Liver (tissue), 9 donors: ENCODE measurements around the gene ELAVL2. TPM values are rescaled to one million over a fixed set of nuclear protein-coding genes. Genes with fewer than 3 reads are reported as not detected.

Experiments
- DNase-seq: peaks from one replicate; pipeline ENCODE4 v3.0.0-alpha.2; 2017; ENCODE audit warnings: low spot score
- H3K27ac ChIP-seq, 2 donors: one replicate each; pipeline ENCODE4 v1.7.0; 2013; ENCODE audit warnings: inconsistent platforms in 2 of 2, low read length in 2 of 2, control low read depth in 1 of 2, low read depth in 1 of 2, mild to moderate bottlenecking in 1 of 2
- H3K27me3 ChIP-seq, 4 donors: one replicate each; pipeline versions ENCODE4 v1.6.1 to v1.7.0; 2013; ENCODE audit warnings: low read length in 3 of 4, inconsistent platforms in 1 of 4, mild to moderate bottlenecking in 1 of 4, moderate library complexity in 1 of 4; ENCODE audit not compliant: control insufficient read depth in 4 of 4, insufficient read depth in 4 of 4
- H3K36me3 ChIP-seq, 4 donors: one replicate each; pipeline versions ENCODE4 v1.6.1 to v1.7.0; 2013; ENCODE audit warnings: low read length in 3 of 4, mild to moderate bottlenecking in 3 of 4, low read depth in 1 of 4, moderate library complexity in 1 of 4; ENCODE audit not compliant: control insufficient read depth in 4 of 4, insufficient read depth in 3 of 4
- H3K4me1 ChIP-seq, 4 donors: one replicate each; pipeline versions ENCODE4 v1.6.1 to v1.7.0; 2013; ENCODE audit warnings: low read length in 3 of 4, mild to moderate bottlenecking in 3 of 4, moderate library complexity in 1 of 4; ENCODE audit not compliant: control insufficient read depth in 4 of 4, insufficient read depth in 4 of 4
- H3K4me3 ChIP-seq, 3 donors: one replicate each; pipeline versions ENCODE4 v1.6.1 to v1.7.0; 2013; ENCODE audit warnings: low read length in 3 of 3, control low read depth in 1 of 3, low read depth in 1 of 3, mild to moderate bottlenecking in 1 of 3
- H3K9ac ChIP-seq, 2 donors: one replicate each; pipeline ENCODE4 v1.7.0; 2013; ENCODE audit warnings: low read length in 2 of 2, mild to moderate bottlenecking in 2 of 2, moderate library complexity in 2 of 2, control low read depth in 1 of 2, low read depth in 1 of 2
- H3K9me3 ChIP-seq, 4 donors: one replicate each; pipeline versions ENCODE4 v1.6.1 to v1.7.0; 2013; ENCODE audit warnings: low read length in 3 of 4; ENCODE audit not compliant: control insufficient read depth in 4 of 4
- FOXA1 ChIP-seq: IDR thresholded peaks from 2 replicates; pipeline ENCODE4 v1.6.1; 2016; ENCODE audit warnings: antibody characterized with exemption
- GABPA ChIP-seq, 2 donors: IDR thresholded peaks in 1 of 2; conservative IDR thresholded peaks in 1 of 2; 2 replicates each; pipeline ENCODE4 v1.6.1; 2016; ENCODE audit warnings: antibody characterized with exemption in 2 of 2, mild to moderate bottlenecking in 1 of 2, moderate library complexity in 1 of 2
- JUND ChIP-seq, 2 donors: IDR thresholded peaks; 2 replicates each; pipeline ENCODE4 v1.6.1; 2016; ENCODE audit warnings: antibody characterized with exemption in 2 of 2
- NR2F2 ChIP-seq: IDR thresholded peaks from 2 replicates; pipeline ENCODE4 v1.6.1; 2016; ENCODE audit warnings: antibody characterized with exemption
- RAD21 ChIP-seq, 2 donors: IDR thresholded peaks; 2 replicates each; pipeline ENCODE4 v1.6.1; 2016; ENCODE audit warnings: antibody characterized with exemption in 2 of 2, mild to moderate bottlenecking in 2 of 2
- RXRA ChIP-seq, 2 donors: IDR thresholded peaks; 2 replicates each; pipeline ENCODE4 v1.6.1; 2017 to 2018; ENCODE audit warnings: antibody characterized with exemption in 2 of 2, mild to moderate bottlenecking in 1 of 2
- SP1 ChIP-seq: IDR thresholded peaks from 2 replicates; pipeline ENCODE4 v1.6.1; 2018; ENCODE audit warnings: antibody characterized with exemption, mild to moderate bottlenecking
- TAF1 ChIP-seq: conservative IDR thresholded peaks from 2 replicates; pipeline ENCODE4 v1.6.1; 2016; ENCODE audit warnings: antibody characterized with exemption, mild to moderate bottlenecking
- YY1 ChIP-seq: IDR thresholded peaks from 2 replicates; pipeline ENCODE4 v1.6.1; 2016; ENCODE audit warnings: antibody characterized with exemption, mild to moderate bottlenecking
- WGBS: extraction: QIAGEN DNeasy Blood & Tissue Kit; methylation state at CpG from one replicate; pipeline ENCODE4 v1.1.7; 2013; 5-methylcytosine and 5-hydroxymethylcytosine counted together
- polyA plus RNA-seq, 2 donors: library from polyadenylated mRNA; stranded (reverse) in 1 of 2; unstranded in 1 of 2; fragments of 200-250 nt in 1 of 2; fragments of >200 nt in 1 of 2; fragmentation: Nextera tagmentation in 1 of 2; extraction: Ambion mirVana in 1 of 2; gene quantifications; one replicate each; pipeline versions ENCODE4 v1.2.1 to v1.2.3, GENCODE V29; 2013 to 2015
- total RNA-seq, 2 donors: library from RNA; depleted of rRNA; stranded (reverse); fragments of >200 nt; gene quantifications; one replicate each; pipeline ENCODE4 v1.2.3, GENCODE V29; 2014
- TF ChIP-seq, protein P1 (sequence below): fragments of 150-350 bp; IDR thresholded peaks from 2 replicates; pipeline ENCODE4 v1.5.1; 2017; ENCODE audit warnings: improper control_type of control experiment, low read depth, low read length; ENCODE audit not compliant: missing input control
- TF ChIP-seq, protein P2 (sequence below): IDR thresholded peaks from 2 replicates; pipeline ENCODE4 v1.6.1; 2016; ENCODE audit warnings: antibody characterized with exemption, mild to moderate bottlenecking
- TF ChIP-seq, protein P3 (sequence below): IDR thresholded peaks from 2 replicates; pipeline ENCODE4 v1.6.1; 2016; ENCODE audit warnings: antibody characterized with exemption
- TF ChIP-seq, protein P4 (sequence below): IDR thresholded peaks from 2 replicates; pipeline ENCODE4 v1.6.1; 2016; ENCODE audit warnings: antibody characterized with exemption
- TF ChIP-seq, protein P5 (sequence below): IDR thresholded peaks from 2 replicates; pipeline ENCODE4 v1.6.1; 2016; ENCODE audit warnings: antibody characterized with exemption
- donor health status: healthy.
- donor health status: healthy.
- donor health status: healthy.
- donor health status: healthy.
- donor health status: healthy.

Gene ELAVL2
- total and polyA plus RNA-seq, 4 donors = 0.19 TPM; not detected in 3

DNA sequence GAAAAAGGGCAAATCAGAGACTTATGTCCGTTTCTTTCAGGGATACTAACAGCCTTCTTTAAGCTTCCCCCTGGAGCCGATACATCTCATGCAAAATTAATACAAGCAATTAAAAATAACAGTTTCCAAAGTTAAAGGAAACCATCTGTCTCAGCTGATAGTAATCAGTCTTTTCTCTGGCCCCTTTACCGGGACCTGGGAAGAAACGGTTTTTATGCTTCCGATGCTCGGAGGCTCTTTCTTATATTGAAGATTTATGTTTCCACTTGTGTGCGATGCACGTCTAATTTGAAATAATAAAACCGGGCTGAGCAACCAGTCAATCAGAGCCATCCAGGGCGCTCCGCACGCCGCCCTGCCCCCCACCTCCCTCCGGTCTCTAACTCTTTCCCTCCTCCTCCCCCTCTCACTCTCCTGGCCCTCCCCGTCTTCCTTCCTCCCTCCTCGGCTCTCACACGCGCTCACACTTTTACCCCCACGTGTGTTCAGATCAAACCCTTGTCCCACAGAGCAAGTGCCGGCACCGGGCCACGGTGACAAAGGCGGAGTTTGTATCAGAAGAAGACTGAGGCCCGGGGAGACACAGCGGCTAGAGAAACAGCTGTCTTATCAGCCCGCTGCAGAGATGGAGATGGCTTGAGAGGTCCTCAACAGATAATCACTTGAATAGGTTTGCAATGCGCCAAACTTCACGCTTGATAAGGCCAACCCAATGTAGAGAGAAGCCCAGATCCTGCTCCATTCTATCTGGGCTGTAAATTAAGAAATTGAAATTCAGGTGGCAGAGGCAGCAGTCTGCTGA is 5.1 kb upstream of the ELAVL2 start (continued):
- TF ChIP-seq, protein P1, sequence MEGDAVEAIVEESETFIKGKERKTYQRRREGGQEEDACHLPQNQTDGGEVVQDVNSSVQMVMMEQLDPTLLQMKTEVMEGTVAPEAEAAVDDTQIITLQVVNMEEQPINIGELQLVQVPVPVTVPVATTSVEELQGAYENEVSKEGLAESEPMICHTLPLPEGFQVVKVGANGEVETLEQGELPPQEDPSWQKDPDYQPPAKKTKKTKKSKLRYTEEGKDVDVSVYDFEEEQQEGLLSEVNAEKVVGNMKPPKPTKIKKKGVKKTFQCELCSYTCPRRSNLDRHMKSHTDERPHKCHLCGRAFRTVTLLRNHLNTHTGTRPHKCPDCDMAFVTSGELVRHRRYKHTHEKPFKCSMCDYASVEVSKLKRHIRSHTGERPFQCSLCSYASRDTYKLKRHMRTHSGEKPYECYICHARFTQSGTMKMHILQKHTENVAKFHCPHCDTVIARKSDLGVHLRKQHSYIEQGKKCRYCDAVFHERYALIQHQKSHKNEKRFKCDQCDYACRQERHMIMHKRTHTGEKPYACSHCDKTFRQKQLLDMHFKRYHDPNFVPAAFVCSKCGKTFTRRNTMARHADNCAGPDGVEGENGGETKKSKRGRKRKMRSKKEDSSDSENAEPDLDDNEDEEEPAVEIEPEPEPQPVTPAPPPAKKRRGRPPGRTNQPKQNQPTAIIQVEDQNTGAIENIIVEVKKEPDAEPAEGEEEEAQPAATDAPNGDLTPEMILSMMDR = no peak
- TF ChIP-seq JUND (IDR thresholded peaks at IDR 0.05) (no peak), NR2F2 (no peak), RAD21 (IDR thresholded peaks at IDR 0.05) (no peak), YY1 (no peak)

DNA sequence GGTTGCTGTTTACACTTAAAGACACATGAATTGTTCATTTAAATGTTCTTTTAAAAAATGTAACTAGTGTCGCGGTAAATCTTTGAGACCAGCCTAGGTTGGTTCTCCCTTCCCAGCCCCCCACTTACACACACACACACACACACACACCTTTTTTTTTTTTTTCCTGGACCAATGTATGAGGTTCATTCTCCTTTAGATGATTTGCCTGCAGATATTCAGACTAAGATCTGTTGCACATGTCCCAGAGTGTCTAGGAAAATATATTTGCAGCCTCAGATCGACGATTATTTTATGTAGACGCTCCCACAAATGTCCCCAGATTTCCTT is 4.4 kb upstream of the ELAVL2 start:
- H3K27ac ChIP-seq = no peak overlapping the region
- TF ChIP-seq, protein P1 = no peak
- no peak for TF ChIP-seq RXRA (IDR thresholded peaks at IDR 0.05)
- TF ChIP-seq, protein P2, sequence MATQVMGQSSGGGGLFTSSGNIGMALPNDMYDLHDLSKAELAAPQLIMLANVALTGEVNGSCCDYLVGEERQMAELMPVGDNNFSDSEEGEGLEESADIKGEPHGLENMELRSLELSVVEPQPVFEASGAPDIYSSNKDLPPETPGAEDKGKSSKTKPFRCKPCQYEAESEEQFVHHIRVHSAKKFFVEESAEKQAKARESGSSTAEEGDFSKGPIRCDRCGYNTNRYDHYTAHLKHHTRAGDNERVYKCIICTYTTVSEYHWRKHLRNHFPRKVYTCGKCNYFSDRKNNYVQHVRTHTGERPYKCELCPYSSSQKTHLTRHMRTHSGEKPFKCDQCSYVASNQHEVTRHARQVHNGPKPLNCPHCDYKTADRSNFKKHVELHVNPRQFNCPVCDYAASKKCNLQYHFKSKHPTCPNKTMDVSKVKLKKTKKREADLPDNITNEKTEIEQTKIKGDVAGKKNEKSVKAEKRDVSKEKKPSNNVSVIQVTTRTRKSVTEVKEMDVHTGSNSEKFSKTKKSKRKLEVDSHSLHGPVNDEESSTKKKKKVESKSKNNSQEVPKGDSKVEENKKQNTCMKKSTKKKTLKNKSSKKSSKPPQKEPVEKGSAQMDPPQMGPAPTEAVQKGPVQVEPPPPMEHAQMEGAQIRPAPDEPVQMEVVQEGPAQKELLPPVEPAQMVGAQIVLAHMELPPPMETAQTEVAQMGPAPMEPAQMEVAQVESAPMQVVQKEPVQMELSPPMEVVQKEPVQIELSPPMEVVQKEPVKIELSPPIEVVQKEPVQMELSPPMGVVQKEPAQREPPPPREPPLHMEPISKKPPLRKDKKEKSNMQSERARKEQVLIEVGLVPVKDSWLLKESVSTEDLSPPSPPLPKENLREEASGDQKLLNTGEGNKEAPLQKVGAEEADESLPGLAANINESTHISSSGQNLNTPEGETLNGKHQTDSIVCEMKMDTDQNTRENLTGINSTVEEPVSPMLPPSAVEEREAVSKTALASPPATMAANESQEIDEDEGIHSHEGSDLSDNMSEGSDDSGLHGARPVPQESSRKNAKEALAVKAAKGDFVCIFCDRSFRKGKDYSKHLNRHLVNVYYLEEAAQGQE = no peak
- no peak for TF ChIP-seq NR2F2
- TF ChIP-seq TAF1 = no peak
- TF ChIP-seq, protein P3, sequence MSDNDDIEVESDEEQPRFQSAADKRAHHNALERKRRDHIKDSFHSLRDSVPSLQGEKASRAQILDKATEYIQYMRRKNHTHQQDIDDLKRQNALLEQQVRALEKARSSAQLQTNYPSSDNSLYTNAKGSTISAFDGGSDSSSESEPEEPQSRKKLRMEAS = no peak
- no peak for TF ChIP-seq RAD21 (IDR thresholded peaks at IDR 0.05)
- TF ChIP-seq, protein P4, sequence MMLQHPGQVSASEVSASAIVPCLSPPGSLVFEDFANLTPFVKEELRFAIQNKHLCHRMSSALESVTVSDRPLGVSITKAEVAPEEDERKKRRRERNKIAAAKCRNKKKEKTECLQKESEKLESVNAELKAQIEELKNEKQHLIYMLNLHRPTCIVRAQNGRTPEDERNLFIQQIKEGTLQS = no peak
- TF ChIP-seq GABPA (IDR thresholded peaks at IDR 0.05 in 1 of 2, conservative IDR thresholded peaks at IDR 0.05 in 1 of 2) = no peak
- TF ChIP-seq, protein P5, sequence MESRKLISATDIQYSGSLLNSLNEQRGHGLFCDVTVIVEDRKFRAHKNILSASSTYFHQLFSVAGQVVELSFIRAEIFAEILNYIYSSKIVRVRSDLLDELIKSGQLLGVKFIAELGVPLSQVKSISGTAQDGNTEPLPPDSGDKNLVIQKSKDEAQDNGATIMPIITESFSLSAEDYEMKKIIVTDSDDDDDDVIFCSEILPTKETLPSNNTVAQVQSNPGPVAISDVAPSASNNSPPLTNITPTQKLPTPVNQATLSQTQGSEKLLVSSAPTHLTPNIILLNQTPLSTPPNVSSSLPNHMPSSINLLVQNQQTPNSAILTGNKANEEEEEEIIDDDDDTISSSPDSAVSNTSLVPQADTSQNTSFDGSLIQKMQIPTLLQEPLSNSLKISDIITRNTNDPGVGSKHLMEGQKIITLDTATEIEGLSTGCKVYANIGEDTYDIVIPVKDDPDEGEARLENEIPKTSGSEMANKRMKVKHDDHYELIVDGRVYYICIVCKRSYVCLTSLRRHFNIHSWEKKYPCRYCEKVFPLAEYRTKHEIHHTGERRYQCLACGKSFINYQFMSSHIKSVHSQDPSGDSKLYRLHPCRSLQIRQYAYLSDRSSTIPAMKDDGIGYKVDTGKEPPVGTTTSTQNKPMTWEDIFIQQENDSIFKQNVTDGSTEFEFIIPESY = no peak
- TF ChIP-seq FOXA1 = no peak
- no peak for TF ChIP-seq SP1
- 11% methylated on average over 5 of the region's 5 CpGs for WGBS
- DNase-seq = no peak
- H3K27me3 ChIP-seq = peaks cover 0 to 11% (median 3%) of the 10 kb centered on the region in 4 donors
- no peak overlapping the region for H3K4me3 ChIP-seq
- H3K4me1 ChIP-seq = peaks cover 2 to 11% (median 3%) of the 10 kb centered on the region in 4 donors
- peaks cover 0 to 9% (median 2%) of the 10 kb centered on the region in 4 donors for H3K9me3 ChIP-seq
- no peaks in the 10 kb centered on the region for H3K36me3 ChIP-seq
- no peak overlapping the region for H3K9ac ChIP-seq
